Skeletal muscle cell (primary cell): ENCODE measurements around the gene ATP13A3.
A peak's percentile ranks its signal among the peaks of the same experiment; 100 is the strongest.

Source experiments
- DNase-seq: peaks from one replicate; pipeline ENCODE4 v3.0.0-alpha.2; 2010; ENCODE audit warnings: low read depth
- H3K4me3 ChIP-seq: 2 replicates; pipeline ENCODE4 v1.5.1; 2011; ENCODE audit warnings: low read depth, mild to moderate bottlenecking, control low read depth, low read length, moderate library complexity

ATP13A3 gene

GRCh38 chr3:194399874-194400411 lies 86.9 kb downstream of the ATP13A3 start:
- DNase-seq: no peak
- no peak overlapping the region for H3K4me3 ChIP-seq

- DNase-seq: no peak
- peak within 1 kb of the TSS; percentile 33 for H3K4me3 ChIP-seq
Observed at GRCh38 chr3:194399166-194399565, 87.6 kb downstream of the ATP13A3 start, which contains the start of gene GP5. GP5 (minus strand) TSS chr3:194399266; CDS start chr3:194398282, 984 bp downstream.

DNA sequence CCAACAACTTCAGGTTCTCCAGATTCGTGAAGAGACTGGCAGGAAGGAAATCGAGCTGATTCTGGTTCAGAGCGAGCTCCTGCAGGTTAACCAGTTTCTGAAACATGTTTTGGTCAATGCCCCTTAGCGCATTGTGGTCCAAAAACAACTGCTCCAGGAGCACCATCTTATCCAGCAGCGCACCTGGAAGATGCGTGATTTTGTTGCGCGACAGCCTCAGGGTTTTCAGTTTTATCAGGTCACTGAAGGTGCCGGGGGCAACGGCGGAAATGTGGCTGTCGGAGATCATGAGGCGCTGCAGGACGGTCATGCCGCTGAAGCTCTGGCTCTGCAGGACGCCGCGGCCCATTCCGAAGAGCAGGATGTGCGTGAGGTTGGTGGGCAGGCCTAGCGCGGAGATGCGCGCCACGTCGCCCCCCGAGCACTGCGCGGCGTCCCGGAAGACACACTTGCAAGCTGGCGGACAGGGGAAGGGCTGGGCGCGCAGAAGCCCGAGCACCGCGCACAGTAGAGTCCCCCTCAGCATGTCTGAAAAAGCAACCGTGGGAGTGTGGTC lies 89.0 kb downstream of the ATP13A3 start:
- peak overlapping the region; percentile 33 for H3K4me3 ChIP-seq
- DNase-seq: no peak

DNA sequence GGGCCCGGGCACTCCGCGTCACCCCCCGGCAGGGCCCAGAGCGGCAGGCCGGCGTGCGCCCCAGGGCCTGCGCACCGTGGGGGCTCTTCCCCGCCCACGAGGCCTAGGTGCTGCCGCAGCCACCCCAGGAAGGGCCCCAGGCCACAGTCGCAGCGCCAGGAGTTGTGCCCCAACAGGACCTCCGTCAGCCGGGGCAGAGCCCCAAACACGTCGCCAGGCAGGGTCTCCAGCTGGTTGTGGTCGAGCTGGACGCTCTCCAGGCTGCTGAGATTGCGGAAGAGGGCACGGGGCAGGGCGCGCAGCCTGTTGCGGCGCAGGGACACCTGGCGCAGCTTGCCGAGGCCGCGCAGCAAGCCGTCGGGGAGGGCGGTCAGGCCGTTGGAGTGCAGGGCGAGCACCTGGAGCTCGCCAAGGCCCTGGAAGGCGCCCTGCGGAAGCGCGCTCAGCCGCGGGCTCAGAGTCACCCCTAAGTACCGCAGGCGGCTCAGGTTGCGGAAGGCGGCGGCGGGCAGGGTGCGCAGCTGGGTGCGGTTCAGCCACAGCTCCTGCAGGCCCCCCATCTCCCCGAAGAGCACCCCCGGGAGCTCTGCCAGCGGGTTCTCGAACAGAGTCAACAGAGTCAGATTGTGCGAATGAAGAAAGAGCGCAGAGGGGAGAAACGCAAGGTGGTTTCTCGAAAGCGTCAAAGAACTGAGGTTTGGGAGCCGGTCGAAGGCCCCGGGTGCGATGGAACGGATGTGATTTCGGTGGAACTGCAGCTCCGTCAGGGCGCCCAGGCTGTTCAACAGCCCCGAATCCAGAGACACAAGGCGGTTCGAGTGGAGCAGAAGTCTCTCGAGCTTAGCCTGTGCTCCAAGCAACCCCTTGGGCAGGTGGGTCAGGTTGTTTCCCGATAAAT lies 89.7 kb downstream of the ATP13A3 start:
- H3K4me3 ChIP-seq: no peak overlapping the region
- DNase-seq: no peak

DNA sequence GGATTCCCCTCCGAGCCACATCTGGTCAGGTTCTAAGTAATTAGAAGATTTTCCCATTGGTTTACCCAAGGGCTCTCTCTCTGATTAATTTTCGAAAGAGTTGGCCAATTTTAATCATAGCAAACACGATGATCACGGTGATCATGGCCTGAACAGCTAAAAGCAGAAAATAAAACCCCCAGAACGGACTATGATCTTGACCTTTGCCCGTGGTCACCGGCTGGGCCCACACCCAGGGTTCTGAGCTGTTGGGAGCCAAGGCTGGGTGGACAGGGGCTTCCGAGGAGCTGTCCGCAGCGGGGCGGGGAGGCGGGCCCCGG lies 90.3 kb downstream of the ATP13A3 start:
- no peak for DNase-seq
- H3K4me3 ChIP-seq: no peak overlapping the region

DNA sequence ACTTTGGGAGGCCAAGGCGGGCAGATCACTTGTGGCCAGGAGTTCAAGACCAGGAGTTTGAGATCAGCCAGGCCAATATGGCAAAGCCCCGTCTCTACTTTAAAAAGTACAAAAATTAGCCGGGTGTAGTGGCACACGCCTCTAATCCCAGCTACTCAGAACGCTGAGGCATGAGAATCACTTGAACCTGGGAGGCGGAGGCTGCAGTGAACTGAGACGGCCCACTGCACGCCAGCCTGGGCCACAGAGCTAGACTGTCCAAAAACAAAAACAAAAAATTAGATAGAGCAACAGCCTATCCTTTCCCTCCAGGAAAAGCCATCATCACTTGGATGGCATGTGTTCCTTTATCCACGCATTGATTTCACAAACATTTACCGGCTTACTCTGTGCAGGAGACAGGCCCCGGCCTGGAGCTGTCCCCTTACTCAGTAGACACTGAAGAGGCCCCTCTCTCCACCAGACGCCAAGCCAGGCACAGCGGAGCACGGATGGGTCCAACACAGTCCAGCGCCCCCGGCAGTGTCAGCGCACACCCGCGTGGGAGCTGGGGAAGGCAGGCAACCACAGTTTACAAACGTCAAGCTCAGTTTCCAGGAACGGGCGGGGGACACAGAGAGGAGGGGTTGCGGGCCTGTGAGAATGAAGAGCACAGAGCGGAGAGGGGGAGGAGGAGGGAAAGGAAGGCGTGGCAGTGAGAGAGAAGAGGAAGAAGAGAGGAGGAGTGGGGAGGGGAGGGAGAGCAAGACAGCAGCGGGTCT lies 90.8 kb downstream of the ATP13A3 start:
- H3K4me3 ChIP-seq: no peak overlapping the region
- DNase-seq: no peak

- no peak for DNase-seq
- H3K4me3 ChIP-seq: no peak overlapping the region
Observed at GRCh38 chr3:194395212-194395611, 91.6 kb downstream of the ATP13A3 start.

DNA sequence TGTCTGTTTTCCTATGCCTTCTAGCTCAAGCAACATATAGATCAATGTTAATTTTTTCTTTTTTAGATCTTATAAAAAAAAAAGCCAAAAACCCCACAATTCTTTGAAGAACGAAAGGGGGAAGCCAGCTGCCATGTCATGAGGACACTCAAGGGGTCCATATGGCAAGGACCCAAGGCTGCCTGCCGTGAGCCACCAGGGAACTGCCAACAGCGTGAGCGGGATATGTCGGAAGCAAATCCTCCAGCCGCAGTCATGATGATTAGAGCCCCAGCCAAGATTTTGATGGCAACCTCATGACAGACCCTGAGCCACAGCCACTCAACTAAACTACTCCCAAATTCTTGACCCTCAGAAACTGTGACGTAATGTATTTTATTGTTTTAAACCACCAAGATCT lies 94.2 kb downstream of the ATP13A3 start:
- H3K4me3 ChIP-seq: no peak overlapping the region
- DNase-seq: no peak

DNA sequence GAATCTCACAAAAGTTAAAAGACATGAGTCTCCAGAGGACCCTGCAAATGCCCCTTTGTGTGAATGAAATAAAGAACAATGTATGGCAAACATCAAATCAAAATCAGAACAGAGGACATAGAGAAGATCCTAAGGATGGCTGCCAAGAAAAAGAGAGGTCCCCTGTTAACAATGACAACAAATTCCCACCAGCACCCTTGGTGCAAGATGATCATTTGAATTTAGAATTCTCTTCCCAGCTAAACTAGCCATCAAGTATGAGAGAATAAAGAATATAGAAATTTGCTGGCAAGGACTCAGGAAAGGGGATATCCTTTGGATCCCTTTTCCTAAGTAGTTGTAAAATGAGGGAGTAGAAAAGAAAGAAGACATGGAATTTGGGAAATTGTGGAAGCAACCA lies 96.0 kb downstream of the ATP13A3 start:
- H3K4me3 ChIP-seq: no peak overlapping the region
- no peak for DNase-seq

DNA sequence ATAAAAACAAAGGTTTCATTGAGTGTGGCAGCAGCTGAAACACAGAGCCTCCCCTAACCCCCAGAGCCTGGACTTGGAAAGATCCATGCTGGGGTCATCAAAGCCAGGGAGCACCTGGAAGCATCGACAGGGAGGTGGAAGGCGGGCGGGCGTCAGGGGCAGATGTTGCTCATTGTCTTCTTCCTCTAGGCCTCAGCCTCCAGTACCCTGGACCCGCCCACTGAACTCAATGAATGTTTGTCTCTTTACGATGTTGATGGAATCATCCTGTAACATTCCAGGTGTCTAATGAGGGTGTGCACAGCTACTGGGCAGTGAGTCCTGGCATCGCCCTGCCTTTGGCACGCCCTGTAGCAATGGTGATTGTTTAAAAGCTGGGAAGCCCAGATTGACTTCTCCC lies 97.5 kb downstream of the ATP13A3 start:
- DNase-seq: no peak
- no peak overlapping the region for H3K4me3 ChIP-seq

DNA sequence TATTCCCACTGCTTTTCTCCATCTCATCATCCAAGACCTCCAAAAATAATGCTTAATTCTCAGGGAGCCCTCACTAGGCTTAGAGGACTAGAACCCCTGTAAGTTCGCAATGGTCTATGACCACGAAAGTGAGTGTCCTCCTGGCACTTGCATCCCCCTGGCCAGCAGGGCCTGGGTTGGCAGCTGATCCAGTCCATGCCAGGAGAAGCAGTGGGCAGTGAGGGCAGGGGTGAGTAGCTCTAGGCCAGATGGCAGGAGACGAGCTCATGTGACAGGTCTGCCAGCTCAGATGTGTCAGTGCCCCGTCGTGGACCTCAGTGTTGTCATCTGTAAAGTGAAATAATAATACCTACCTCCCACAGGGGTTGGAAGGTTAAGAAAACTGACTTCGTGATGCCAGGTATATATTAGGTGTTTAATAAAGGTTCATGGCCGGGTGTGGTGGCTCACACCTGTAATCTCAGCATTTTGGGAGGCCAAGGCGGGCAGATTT lies 98.8 kb downstream of the ATP13A3 start:
- no peak for DNase-seq
- H3K4me3 ChIP-seq: no peak overlapping the region

GRCh38 chr3:194387276-194387675 lies 99.5 kb downstream of the ATP13A3 start:
- DNase-seq: no peak
- no peak overlapping the region for H3K4me3 ChIP-seq

GRCh38 chr3:194386648-194387047 lies 100.2 kb downstream of the ATP13A3 start:
- no peak overlapping the region for H3K4me3 ChIP-seq
- no peak for DNase-seq

DNA sequence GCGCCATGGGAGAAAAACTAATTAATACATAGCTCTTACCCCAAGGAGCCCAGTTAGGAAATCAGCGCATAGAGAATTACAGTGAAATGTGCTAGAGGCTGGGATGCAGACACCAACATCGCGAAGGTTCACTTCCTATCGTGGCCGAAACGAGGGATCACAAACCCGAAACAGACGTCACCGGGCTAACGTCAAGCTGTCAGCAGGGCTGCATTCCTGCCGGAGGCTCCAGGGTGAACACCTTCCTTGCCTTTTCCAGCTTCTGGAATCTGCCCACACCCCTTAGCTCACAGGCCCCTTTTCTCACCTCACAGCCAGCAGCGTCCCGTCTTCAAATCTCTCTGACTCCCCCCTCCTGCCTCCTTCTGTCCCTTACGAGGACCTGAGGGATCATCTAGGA lies 100.7 kb downstream of the ATP13A3 start:
- no peak overlapping the region for H3K4me3 ChIP-seq
- DNase-seq: no peak

DNA sequence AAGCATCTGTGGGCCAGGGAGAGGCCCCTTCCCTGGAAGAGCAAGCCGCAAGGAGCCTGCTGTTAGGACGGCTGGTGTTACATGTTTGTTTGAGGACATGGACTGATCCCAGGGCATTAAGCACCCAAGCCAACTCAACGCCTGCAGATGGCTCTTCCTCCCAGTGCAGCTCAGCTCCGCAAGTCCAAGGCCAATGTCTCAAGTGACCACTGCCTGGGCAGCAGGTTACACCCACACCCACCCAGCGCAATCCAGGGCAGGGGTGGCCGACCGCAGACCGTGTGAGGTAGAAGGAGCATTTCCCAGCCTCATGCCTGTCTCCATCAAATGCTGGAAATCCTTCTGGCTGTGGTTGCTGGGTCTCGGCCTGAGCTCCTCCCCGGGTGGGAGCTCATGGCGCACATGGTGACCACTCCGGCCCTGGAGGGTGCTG lies 102.2 kb downstream of the ATP13A3 start:
- no peak overlapping the region for H3K4me3 ChIP-seq
- no peak for DNase-seq

DNA sequence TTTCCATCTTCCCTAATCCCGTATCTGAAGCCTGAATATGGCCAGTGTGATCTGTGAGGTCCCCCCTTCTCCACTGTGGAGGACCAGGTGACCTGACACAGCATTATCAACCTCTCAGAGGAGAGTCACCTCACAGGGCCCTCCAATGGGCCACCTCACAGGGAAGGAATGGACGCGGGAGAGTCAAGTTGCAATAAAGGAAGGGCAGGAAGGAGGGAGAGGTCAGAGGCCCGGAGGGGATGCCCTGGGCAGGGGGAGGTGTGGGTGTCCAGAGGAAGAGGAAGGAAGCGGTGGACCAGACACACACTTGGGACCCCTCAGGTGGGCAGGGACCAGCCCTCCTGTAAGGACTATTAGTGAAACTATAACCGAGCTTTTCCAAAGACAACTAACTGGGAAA lies 102.6 kb downstream of the ATP13A3 start:
- no peak for DNase-seq
- no peak overlapping the region for H3K4me3 ChIP-seq

GRCh38 chr3:194383276-194383940 lies 103.4 kb downstream of the ATP13A3 start:
- DNase-seq: no peak
- H3K4me3 ChIP-seq: no peak overlapping the region

DNA sequence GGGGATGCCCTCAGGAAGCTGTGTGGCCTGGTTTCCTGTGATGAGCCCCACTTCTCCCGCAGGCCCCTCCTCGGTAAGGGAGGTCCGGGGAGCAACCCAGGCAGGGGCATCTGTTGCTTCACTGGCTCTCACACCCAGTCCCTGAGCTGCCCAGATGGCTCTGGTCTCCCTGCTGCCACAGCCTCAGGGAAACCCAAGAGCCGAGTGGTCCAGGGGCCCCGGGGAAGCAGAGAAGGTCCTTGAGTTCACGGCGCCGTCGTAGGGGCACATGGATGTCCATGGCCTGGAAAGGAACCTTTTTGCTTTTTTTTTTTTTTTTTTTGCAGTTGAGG lies 103.9 kb downstream of the ATP13A3 start:
- DNase-seq: no peak
- no peak overlapping the region for H3K4me3 ChIP-seq

DNA sequence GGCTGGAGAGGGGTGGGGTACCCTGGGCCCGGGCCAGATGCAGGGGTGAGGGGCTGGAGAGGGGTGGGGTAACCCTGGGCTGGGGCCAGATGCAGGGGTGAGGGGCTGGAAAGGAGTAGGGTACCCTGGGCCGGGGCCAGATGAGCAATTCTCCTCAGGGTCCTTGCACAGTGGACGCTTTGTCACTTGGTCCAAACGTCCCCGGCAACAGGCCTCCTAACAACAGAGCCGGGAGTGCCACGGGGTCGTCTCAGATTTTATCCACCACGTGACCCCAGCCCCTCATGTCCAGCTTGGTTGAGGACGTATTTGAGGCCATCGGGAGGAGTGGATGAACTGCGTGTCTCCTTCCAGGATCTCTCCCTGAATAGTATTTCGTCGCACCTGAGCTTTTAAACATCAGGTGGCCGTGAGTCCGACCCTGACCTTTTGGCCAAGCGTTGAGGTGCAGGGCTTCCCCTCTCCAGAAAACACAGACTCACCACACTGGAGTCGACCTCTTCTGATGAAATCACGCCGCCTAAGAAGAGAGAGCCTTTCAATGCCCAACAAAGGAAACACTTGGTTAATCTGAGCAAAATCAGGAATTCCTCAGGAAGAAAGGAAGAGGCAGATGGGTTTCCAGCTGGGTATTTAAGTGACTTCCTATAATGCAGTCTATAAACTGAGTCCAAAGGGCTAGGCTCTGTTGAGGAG lies 104.5 kb downstream of the ATP13A3 start:
- no peak overlapping the region for H3K4me3 ChIP-seq
- no peak for DNase-seq
